ENCODE data around the gene COA1.

DNA sequence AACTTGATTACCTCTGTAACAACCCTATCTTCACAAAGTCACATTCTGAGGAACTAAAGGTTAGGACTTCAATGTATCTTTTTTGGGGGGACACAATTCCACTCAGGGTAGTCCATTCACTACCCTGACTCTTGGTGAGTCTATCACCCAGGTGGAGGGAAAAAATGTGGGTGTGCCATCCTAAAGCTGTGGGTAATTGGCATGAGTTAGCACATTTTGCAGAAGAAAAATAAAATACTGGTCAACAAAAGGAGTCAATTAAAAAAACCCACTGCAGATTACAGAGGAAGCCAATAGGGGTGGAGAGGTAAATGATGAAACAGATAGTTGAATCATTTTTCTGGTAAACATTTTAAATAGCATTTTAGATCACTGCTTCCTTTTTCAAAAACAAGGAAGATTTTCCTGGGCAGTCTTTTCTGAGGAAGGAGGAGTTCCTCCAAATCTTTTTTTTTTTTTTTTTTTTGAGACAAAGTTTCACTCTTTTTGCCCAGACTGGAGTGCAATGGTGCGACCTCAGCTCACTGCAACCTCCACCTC is 24.0 kb upstream of the COA1 start:
- TF ChIP-seq, protein P1, sequence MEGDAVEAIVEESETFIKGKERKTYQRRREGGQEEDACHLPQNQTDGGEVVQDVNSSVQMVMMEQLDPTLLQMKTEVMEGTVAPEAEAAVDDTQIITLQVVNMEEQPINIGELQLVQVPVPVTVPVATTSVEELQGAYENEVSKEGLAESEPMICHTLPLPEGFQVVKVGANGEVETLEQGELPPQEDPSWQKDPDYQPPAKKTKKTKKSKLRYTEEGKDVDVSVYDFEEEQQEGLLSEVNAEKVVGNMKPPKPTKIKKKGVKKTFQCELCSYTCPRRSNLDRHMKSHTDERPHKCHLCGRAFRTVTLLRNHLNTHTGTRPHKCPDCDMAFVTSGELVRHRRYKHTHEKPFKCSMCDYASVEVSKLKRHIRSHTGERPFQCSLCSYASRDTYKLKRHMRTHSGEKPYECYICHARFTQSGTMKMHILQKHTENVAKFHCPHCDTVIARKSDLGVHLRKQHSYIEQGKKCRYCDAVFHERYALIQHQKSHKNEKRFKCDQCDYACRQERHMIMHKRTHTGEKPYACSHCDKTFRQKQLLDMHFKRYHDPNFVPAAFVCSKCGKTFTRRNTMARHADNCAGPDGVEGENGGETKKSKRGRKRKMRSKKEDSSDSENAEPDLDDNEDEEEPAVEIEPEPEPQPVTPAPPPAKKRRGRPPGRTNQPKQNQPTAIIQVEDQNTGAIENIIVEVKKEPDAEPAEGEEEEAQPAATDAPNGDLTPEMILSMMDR (IDR thresholded peaks at IDR 0.05) = no peak
- no peak for TF ChIP-seq POLR2A (IDR thresholded peaks at IDR 0.05)

All from esophagus squamous epithelium (tissue), 4 donors.